VCaP (cell line): ENCODE data around the gene LRRC75B.

Source experiments
- H3K27ac ChIP-seq: fragments of 450-650 bp; 2 replicates; pipeline ENCODE4 v1.5.1; 2017
- CTCF ChIP-seq: fragments of 450-650 bp; conservative IDR thresholded peaks from 2 replicates; pipeline ENCODE4 v1.5.1; 2017; ENCODE audit warnings: mild to moderate bottlenecking, moderate library complexity

Gene LRRC75B

DNA sequence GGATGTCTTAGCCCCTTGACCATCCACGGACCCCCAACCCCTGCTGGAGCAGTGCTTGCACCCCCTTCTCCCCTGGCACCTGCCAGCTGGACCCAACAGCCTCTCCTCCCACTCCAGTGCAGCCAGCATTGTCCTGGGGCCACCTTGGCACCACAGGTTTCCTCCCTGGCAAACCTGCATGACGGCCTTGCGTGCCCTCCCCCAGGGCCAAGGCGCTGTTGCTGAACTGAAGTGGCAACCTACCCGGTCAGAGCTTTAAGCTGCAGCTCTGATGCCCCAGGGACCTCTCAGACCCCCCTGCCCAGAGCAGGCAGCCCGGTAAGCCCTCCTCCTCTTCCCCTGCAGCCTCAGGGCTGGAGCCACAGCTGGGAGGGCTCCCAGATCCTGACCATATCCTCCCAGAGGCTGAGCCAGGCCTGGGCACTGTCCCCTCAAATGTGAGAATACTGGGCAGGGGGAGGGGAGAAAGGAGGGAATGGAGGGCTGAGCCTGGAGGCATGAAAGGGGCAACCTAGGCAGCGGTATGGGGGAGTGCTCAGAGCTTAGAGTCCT is 1.8 kb upstream of the LRRC75B start:
- peak overlapping the region; percentile 94 for H3K27ac ChIP-seq

DNA sequence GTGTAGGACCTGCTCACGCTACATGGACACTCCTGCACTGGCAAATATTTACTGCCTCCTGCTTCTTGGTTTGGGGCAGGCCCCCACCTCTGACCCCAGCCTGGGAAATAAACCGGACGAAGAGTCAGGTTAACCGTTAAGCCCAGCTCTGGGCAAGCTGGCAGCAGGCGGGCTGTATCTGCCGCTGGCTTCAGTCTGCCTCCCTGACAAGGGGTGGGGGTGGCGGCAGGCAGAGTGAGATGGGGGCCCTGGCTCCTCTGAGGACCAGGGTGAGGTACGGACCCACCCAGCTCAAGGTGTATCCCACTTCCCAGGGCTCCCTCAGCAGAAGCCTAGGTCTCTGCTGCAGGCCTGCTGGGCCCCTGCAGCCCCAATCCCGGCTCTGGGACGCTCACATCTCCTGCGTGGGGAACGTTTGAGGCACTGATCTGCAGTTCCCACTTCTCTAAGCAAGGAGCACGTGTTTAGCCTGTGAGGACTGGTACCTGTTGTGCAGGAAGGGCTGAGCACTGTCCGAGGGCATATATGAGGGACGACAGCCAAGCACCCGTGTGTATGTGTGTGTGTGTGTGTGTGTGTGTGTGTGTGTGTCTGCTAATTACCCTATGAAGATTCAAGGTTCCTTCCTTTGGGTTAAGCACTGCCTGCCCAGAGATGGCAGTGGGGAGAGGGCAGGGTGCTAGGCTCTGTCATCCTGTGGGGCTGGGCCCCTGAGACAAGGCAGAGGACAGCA is 1.1 kb upstream of the LRRC75B start:
- no peak for TF ChIP-seq CTCF

More for the DNA sequence above, 1.8 kb upstream of the LRRC75B start:
- TF ChIP-seq CTCF, result no peak

GRCh38 chr22:24593559-24593835 is 624 bp upstream of the LRRC75B start:
- H3K27ac ChIP-seq, result peak overlapping the region; percentile 94

More for the DNA sequence above, 1.1 kb upstream of the LRRC75B start:
- peak overlapping the region; percentile 94 for H3K27ac ChIP-seq

DNA sequence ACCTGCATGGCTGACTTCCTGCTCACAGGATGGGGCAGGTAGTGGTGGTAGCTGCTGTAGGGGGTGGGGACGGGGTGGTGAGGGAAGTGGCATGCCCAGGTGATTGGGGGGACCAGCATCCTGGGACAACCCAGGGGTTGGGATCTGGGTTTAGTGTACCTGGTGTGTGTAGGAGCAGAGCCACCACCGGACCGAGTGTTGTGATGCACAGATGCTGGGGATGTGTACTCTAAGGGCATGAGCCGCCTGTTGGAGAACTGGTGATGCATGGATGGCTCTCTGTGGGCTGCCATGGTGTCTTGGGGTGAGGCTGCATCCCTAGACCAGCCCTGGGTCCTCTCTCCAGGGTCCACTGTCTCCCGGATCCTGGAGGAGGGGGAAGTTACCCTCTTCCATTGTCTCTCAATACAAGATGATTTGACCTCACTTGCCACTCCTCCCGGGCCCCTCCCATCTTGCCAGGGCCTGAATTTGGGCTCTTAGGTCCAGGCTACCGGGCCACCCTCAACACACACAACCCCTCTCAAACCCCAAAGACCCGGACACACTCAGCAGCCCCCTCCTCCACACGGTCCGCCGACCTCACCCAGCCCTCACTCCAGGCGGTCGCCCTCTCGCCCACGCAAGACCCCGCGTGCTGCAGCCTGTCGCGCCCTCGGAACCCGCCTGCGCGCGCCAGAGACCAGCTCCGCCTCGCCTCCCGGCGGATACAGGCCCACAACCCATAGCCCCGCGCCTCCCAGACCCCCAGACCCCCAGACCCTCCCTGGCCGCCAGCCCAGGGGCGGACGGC is 619 bp downstream of the LRRC75B start:
- TF ChIP-seq CTCF, result no peak; the same call in 1 of the 2 replicates
- peak overlapping the region; percentile 94 for H3K27ac ChIP-seq

DNA sequence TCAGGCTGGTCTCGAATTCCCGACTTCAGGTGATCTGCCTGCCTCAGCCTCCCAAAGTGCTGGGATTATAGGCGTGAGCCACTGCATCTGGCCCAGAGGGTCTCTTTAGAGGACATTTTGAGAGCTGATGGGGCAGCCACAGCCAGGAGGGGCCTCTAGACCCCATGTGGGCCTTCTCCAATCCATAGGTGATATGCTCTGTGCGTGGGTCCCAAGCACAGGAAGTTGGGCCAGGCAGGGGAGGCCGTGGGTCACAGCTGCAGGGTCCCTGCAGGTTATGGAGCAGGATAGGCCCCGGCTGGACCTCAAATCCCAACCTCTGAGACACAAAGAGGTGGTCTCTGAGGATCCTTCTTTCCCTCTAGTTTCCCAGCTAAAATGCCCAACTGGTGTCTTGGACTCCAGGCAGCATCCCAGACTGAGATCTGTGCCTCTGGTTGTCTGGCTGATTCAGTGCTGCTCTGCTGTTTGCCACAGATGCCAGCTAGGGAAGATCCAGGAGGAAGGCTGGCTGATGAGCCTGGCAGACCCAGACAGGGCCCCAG is 1.5 kb downstream of the LRRC75B start:
- no peak for TF ChIP-seq CTCF
- H3K27ac ChIP-seq, result peak overlapping the region; percentile 94

DNA sequence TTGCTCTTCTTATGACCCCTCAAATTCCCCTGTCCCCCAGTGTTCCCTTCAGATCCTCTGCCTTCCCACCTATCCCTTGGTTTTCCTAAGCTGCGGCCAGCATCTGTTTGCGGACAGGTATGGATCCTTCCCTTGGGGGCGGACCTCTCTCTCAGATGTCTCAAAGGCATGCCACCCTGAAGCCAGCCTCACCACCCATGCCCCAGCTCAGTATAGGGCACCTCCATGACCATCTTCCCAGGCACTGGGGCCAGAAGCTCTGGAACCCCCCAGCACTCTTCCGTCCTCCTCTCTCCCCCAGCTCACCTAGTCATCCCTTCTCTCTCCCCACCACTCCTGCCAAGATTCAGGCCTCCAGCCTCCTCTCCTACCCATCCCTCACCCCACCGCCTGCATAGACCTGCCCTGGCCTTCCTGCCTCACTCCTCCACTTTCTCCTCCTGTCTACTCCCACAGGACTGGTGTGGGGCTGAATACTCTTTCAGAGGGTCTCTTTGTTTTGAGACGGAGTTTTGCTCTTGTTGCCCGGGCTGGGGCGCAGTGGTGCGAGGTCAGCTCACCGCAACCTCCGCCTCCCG is 2.2 kb downstream of the LRRC75B start:
- no peak for TF ChIP-seq CTCF
- H3K27ac ChIP-seq, result peak overlapping the region; percentile 94

DNA sequence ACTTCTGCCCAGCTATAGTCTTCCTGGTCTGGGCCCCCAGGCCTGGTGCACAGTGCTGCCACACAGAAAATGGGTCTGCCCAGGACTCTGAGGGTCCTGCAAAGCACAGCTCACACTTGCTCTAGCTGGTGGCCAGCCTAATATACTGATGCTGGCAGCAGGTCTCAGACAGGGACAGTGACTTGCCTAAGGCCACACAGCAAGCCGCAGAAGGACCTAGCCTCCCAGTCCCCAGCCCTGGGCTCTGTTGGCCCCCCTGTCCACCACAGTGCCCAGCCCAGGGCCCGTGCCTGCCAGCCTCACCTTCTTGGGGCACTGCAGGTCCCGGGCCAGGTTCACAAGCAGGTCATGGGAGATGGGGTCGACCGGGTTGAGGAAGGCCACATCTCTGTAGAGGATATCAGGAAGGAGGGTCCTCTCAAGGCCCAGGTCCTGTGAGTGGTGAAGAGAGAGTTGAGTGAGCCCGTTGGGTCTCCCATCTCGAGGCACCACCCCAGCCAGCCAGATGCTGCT is 3.3 kb downstream of the LRRC75B start:
- H3K27ac ChIP-seq, result peak overlapping the region; percentile 94
- no peak for TF ChIP-seq CTCF
